CD4-positive, alpha-beta T cell treated with Interleukin-17A for 4 hours (primary cell): ENCODE results near the gene CPN2.

Source experiments
- DNase-seq: peaks from one replicate; pipeline ENCODE4 v3.0.0-alpha.2; 2020; ENCODE audit warnings: mixed read lengths

CPN2 gene

GRCh38 chr3:194292331-194292730 lies 58.8 kb downstream of the CPN2 start:
- DNase-seq: no peak
